ENCODE results near the gene MTA2.
A peak's percentile ranks its signal among the peaks of the same experiment; 100 is the strongest.
"Not testable (repeated sequence)": the region's sequence is repeated elsewhere in the genome, so short reads cannot be mapped to it uniquely, and the experiment has no call there.

MTA2 gene

DNA sequence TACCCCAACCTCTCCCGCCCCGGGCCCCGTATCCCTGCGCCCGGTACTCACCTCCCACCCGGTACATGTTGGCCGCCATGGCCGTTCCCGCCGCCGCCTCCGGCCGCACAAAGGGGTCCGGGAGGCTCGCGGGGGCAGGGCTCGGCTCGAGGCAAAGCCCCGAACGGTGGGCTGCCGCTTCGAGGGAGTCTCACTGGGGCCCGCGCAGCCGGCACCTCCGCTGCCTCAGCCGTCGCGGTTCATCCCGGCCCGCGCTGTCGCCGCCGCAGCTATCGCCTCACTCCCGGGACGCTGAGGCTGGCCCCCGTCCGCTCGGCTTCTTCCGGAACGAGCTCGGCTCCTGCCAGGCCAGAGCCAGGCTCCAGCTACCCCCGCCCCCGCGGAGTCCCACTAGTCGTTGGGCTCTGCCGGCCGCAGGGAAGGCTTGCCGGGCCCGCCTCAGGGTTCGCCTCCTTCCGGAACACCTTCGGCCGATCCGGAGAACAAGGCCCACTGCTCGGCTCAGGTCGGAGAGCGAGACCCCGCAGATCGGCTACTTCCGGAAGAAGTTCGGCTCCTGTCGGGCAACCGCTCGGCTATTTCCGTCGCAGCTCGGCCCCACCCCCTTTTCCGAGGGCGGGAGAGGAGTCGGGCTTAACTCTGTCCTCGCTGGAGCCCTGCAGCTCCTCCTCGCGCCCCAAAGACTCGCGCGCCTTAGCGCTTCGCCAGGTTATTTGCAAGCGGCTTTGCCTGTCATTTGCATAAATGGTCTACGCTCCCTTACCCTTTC is at the start of gene MTA2:
Gene MTA2, minus strand, starts transcription at position 494 of the 769 bp plus-strand sequence. Its CDS starts 415 bp downstream, at position 79.
- DNase-seq, result peak; percentile 91

- DNase-seq, result not testable (repeated sequence)
Observed at GRCh38 chr11:62650283-62650682, 48.6 kb upstream of the MTA2 start.

- no peak for DNase-seq
Observed at GRCh38 chr11:62649486-62649885, 47.8 kb upstream of the MTA2 start.

GRCh38 chr11:62648967-62649364 is 47.3 kb upstream of the MTA2 start:
- no peak for DNase-seq

DNA sequence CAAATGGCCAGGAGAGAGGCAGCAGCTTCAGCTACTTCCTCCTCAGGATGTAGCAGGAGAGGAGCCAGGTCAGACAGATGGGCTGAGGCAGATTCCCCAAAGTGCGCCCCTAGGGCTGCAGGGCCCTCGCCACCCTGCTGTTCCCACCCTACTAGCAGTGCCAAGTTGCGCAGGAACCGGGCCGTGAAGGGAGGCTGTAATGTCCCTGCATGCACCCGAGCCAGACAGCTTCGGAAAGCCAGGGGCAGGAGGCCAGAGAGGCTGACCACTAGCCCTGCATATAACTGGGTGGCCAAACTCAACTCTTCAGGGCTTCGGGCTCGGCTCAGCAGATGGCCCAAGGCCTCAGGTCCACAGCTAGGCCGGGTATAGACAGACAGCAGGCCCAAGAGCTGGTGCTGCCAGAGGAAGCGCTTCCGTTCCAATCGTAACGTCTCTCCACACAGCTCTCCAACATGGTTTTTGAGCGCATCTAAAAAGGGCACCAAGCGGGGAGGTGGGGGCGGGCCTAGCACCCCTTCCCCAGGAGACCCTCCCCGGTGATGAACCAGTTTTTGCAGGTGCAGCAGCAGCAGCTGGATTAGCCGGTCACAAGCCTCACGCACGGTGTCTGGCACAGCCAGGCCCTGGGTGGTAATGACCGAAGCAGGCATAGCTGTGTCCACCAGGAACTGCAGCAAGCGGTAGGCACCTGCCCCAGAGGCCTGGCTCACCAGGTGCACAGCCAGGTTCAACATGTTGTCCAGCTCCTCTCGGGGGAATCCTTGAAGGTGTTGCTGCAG is 46.7 kb upstream of the MTA2 start:
- no peak for DNase-seq

- DNase-seq, result no peak
Observed at GRCh38 chr11:62647609-62648005, 45.9 kb upstream of the MTA2 start.

DNA sequence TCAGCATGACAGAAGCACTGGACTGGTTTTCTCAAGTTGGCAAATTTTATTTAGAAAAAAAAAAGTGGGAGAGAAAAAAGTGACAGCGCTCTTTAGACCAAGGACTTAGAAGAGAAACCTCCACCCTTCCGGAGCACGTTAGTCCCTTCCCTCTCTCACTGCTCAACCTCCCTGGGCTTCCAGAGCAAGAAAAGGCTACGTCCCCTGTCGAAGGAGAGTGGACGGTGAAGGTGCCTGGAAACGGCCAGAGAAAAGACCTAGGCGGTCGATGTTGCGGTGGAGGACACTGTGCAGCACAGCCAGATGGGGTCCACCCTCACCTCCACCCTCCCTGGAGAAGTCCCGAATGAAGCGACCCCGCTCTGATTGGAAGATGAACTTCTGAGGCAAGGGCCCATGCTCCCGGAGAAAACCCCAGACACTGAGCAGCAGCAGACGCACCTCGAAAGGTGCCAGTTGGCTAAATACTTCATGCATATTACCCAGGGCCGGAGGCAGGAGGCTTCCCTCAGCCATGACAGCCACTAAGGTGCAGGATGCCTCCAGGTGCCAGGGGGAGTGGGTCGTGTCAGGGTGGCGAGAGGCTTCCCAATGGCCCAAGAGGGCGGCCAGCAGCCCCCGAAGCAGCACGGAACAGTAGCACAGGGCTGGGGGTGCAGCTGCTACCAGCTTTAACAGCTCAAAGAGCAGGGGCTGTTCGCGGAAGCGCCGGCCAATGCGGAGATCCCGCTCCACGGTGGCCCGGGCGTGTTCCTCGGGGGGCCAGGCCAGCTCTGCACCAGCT is 45.4 kb upstream of the MTA2 start:
- no peak for DNase-seq

DNA sequence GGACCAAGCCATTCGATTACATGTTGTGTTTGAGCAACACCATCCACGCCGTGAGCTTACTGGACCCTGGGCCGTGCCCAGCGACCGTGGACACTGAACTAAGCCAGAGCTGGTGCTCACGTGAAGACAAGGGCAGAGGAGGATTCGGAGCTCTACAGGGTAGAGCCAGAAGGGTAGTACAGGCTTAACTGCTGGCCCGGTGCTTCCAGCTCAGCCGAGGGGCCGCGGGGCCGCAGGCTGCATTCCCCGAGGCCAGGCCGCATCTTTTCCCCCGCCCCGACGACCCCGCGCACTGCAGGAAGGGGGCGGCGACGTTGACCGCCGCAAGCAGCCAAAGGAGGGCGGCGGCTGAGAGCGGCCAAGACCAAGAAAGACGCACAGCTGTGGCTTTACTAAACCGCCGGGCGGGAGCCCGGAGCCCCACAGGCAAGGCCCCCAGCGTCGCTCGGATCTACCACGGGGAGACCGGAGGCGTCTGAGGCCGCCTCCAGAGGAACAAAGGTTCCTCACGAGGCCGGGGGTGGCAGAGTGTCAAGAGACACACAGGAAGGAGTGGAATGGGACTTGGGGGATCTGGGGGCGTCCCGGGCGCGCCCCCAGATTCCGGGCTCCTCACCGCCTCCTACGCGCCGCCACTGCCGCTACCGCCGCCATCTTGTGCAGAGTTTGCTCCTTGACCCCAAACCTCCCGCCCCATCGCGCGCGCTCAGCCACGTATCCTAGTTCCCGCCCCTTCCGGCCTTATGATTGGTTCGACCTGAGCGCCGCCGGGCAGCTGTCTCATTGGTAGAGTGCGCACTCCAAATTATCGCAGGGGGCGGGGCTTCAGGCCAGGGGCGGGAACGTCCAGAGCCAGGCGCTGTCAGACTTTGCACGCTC is 44.5 kb upstream of the MTA2 start, which contains the start of gene GANAB:
Gene GANAB, minus strand, starts transcription at position 668 of the 879 bp plus-strand sequence. Its CDS starts 14 bp downstream, at position 654.
- DNase-seq, result peak; percentile 96

DNA sequence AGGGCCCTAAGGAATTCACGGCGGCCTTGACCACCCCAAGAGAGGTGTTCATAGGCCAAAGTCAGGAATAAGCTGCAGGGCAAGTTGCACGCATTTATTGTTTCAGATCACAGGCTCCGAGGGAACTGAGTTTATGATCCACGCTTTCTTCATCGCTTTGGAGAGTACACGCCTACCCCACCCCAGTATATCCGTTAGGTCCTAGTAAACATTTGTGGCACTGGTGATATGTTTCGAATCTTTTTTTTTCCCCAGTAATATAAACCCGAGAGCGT is 43.9 kb upstream of the MTA2 start:
- no peak for DNase-seq

DNA sequence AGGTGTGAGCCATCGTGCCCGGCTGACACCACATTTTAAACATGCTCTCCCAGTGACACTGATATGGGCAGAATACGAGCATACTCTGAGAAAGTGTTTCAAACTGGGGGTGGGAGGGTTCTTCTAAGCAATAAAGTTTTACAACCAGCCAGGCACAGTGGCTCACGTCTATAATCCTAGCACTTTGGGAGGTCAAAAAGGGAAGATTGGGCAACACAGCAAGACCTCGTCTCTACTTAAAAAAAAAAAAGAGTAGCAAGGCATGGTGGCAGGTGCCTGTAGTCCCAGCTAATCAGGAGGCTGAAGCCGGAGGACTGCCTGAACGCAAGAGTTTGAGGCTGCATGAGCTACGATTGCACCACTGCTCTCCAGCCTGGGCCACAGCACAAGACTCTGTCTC is 42.6 kb upstream of the MTA2 start:
- DNase-seq, result no peak

- no peak for DNase-seq
Observed at GRCh38 chr11:62632492-62632891, 30.8 kb upstream of the MTA2 start.

DNA sequence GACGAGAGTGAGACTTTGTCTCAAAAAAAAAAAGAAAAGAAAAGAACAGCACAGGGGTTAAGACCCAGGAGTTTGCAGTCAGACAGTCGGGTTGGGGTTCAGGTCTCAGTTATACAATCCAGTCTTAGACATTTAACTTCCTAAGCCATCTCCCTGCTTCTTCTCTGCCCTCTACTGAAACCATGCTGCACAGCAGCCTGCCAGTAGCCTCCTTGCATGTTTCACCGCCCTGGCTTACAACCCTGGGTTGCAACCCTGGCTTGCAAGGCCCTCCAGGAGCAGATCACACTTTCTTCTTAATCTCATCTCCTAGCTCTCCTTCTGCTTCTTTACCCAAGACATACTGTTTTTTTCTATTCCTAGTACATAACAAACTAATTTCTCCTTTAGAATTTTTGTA is 26.0 kb upstream of the MTA2 start:
- no peak for DNase-seq

DNA sequence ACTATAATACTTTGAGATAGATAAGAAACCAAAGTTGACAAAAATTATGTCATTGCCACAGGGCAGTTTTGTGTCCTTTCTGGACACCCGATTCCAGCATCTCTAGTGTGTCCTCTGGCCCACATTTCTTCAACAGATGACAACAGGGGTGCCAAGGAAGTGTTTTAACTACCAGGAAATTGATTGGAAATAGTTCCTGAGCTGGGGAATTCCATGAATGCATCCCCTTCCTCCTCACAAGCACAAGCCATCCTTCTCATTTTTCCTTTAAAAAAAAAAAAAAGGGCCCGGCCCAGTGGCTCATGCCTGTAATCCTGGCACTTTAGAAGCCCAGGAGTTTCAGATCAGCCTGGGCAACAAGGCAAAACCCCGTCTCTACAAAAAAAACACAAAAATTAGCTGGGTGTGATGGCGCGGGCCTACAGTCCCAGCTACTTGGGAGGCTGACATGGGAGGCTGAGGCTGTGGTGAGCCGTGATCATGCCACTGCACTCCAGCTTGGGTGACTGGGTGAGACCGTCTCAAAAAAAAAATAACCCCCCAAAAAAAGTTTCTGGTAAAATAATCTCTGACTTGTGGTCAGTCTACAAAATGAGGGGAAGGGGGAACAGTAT is 20.9 kb upstream of the MTA2 start:
- DNase-seq, result no peak

DNA sequence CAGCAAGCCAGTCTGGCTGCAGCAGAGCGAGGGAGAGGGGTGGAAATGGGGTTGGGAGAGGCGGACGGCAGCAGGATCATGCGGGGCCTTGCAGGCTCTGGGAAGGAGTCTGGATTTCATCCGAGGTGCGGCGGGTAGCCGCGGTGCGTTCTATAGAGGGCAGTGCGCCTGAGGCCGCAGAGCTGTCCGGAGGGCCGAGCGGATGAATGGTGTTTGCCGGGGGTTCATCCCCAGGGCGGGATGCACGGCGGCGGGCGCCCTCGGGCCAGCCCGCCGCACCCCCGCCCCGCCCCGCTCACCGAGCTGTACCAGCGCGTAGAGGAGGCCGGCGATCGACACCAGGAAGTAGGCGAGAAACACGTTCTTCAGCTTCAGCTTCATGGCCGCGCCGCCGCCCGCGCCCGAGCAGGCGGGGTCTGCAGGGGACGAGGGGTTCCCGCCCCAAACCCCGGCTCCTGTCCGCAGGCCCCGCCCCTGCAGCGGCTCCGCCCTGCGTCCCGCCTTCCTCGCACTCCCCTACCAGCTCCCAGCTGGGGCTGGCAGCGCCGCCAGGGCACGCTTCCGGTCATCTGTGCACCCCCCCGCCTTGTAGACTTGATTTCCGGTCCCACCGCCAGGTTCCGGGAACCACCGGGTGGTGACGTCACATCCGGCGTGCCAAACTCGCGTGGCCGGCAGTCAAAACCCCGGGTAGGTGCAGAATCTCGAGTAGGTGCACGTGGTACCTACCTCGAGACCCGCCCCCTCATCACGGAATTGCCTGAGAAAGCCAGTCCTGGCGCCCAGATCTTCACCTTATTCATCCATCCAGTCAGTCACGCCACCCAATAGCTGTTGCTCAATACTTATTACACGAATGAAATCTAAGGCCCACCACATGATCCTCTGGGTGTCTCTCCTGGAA is 20.2 kb upstream of the MTA2 start, which contains the start of gene B3GAT3:
Gene B3GAT3, minus strand, starts transcription at position 420 of the 904 bp plus-strand sequence. Its CDS starts 39 bp downstream, at position 381.
- DNase-seq, result peak; percentile 96

DNA sequence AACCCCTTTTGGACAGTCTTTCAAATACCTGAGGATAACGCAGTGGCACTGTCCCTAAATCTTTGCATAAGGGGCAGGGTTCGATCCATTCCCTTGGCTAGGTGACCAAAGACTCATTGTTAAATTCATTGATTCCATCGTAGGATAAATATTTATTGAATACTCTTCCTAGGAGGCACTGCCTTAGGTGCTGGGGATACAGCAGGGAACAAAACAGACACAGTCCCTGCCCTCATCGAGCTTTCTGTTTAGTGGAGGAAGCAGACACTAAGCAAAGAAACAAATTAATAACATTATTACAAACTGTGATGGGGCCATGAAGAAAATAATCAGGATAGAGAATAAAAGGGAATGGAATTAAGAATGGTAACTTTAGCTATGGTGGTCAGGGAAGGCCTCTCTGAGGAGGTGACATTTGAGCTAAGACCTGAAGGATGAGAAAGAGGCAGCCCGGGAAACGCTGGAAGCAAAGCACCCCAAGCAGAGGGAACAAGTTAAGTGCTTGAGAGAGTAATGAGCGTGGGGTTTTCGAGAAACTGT is 19.4 kb upstream of the MTA2 start:
- DNase-seq, result no peak

DNA sequence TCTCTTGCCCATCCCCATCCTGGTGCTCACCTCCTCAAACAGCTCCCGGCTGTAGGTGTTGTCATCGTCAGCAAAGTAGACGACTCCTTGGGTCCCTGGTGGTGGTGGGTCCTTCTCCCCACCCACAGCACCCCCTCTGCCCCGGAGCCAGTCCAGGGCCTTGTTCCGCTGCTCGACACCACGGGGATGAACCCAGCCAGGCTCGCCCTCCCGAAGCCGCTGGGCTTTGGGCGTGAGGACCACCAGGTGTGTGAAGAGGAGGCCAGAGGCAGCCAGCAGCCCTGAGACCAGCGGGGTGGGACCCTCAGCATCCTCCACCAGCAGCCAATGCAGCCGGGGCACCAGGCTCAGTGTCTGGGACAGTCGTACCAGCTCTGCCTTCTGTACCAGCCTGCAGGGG is 15.3 kb upstream of the MTA2 start:
- DNase-seq, result not testable (repeated sequence)

DNA sequence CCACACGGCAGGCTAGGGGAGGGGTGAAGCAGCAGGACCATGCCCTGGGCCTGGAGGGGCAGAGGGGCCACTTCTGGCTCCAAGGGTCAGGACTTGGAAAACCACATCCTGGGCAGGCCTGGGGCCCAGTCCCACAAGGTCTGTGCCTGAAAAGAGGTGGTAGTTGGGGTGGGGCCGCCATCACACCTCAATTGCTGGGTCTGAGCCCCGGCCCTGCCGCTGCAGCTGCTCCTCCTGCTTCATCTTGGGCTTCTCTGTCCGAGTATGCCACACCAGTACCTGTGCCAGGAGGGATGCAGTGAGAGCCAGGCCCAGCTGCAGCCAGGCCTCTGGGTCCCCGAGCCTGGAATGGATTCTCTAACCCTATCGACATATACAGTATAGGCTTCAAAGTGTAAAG is 13.9 kb upstream of the MTA2 start:
- no peak for DNase-seq

DNA sequence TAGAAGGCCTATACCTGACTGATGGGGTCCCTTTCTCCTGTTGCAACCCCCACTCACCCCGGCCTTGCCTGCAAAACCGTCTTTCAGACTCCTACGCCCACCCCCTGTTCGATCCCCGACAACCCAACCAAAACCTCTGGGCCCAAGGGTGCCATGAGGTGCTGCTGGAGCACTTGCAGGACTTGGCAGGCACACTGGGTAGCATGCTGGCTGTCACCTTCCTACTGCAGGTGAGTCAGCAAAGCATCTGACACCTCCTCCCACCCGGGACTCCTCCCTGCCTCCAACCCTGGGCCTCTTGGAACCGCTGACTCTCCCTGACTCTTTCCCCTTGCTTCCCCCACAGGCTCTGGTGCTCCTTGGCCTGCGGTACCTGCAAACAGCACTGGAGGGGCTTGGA is 12.6 kb upstream of the MTA2 start:
- no peak for DNase-seq

DNA sequence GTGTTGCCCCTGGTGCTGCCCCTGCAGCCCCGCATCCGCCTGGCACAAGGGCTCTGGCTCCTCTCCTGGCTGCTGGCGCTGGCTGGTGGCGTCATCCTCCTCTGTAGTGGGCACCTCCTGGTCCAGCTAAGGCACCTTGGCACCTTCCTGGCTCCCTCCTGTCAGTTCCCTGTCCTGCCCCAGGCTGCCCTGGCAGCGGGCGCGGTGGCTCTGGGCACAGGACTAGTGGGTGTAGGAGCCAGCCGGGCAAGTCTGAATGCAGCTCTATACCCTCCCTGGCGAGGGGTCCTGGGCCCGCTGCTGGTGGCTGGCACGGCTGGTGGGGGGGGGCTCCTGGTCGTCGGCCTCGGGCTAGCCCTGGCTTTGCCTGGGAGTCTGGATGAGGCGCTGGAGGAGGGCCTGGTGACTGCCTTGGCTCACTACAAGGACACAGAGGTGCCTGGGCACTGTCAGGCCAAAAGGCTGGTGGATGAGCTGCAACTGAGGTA is 11.7 kb upstream of the MTA2 start:
- no peak for DNase-seq

Measured in DMS79 treated with DMSO at 0.1 percent for 48 hours (cell line).